Activated CD4-positive, alpha-beta T cell treated with anti-CD3 and anti-CD28 coated beads, Interleukin-2, amount 50 U/mL, for 1 hour (primary cell): ENCODE results near the gene CUBN.
"Not testable (repeated sequence)": the region's sequence is repeated elsewhere in the genome, so short reads cannot be mapped to it uniquely, and the experiment has no call there.

Experiments
- DNase-seq: peaks from one replicate; pipeline ENCODE4 v3.0.0-alpha.2; 2020

Gene CUBN

DNA sequence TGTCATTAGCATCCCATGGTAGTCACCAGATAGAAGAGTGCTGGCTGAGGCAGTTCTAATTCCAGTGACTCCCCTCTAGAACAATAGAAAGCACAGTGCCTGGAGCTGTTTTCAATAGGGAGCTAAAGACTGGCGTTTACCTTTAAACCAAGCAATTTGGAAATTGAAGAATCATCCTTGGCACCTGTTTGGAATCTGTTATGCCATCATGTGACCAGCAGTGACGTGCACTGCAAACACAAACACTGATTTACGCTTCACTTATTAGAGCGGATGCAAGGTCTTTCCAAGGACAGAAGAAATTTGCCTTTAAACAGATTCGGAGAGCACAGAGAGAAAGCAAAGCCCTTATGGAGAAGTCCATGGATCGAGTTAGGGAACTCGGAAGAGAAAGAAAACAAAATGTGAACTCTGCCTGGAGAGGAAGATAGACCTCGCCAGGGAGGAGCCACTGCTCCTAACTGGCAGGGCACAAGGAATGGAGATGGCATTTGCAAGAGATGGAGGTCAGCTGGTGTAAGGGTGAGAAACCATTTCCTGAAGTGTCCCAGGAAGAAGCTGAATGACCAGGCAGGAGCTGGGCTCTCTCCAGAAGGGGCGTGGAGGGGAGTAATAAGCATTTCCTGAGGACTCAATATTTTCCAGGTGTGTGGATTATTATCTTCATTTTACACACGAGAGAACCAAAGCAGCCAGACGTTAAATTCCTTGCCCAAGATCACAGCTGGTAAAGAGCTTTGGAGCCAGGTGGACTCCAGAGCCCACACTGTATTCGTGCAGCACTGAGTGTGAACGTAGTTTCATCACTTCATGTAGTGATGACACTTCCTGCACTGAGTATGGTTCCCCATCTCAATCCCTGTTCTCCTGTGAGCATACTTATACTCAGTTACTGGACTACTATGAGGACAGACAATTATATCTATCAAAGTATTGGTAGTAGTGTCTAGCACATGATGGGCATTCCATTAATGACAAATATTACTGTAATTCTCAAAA is 97.7 kb downstream of the CUBN start:
- no peak for DNase-seq

DNA sequence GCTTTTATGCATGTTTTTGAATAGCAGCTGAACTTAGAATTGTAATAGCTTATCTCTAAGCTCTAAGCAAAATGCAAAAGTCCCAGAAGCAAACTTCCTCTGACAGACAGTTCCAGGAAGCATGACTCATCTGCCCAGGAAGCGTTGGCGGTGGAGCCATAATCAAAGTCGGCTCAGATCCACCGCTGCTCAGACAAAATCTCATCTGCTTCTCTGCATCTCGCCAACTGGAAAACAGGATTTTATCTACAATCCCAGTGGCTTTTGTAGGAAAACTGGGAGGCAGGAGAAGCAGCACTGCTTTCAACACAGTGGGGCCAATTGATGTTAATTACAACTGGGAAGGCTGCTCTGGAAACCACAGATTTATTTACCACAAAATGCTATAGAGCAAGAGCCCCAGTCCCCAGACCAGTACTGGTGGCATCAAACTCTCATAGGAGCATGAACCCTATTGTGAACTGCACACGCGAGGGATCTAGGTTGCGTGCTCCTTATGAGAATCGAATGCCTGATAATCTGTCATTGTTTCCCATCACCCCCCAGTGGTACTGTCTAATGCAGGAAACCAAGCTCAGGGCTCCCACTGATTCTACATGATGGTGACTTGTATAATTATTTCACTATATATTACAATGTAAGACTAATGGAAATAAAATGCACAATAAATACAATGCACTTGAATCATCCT is 99.9 kb downstream of the CUBN start:
- DNase-seq, result peak; percentile 67

DNA sequence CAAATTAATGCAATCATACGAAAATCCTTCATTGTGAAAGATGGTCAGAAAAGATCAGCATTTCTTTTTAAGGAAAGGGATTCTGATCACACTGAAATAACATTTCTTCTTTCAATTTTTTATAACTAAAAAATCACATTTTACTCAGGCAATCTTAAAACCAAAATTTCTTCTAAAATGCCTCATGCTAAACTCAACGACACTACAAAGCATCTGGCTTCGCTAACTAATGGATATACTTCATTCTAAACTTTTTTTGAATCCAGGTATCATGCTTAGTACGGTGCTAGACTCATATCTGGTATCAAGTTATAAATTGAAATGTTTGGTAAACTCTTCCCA is 100.4 kb downstream of the CUBN start:
- no peak for DNase-seq

DNA sequence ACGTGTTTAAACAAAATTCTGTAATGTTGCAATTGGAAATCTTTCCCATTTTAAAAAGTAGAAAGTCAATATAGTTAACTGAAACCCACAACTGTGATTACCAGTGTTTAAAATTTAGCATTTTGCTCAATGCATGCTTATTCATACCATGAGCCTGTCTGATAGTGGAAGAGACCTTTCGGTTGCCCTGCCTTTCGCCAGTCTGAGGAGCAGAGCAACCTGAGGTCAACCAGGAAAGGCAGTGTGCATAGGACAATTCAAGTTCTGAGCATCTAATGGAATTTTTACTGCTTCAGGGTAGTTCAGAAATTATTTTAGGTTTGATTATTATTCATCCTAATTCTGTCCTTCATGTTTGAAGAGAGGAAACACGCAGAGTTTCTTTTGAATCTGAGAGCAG is 100.8 kb downstream of the CUBN start:
- DNase-seq, result no peak

DNA sequence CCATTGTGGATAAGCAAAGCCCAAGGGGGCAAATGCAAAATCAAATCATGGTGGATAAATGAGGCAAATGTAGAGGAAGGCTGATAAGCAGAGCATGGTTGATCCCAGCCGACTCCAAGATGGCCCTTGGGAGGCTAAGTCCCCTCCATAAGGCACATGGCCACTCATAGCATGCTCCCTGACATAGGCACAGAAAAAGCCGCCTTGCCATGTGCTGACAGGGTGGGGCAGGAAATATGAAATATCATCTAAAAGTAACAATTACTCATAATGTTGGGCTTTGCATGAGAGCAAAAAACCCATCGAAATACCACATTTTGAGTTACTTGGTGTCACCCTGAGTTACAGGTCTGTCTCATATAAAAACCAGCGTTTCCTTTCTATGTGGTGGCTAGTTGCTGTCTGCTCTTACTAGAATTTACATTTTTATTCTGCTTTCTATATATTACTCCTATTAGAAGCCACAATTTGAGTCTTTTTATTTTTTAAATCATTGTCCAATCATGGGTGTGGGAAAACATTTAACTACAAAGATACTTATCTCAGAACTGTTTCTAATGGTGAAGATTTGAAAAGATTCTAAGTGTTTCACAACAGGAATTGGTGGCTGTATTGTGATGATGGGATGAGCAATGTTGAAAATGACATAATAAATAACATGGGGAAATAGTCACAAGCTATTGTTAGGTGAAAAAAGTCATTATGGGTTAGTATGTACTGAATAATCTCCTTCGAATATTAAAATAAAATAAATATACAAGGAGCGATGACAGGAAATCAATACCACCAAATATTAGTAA is 102.7 kb downstream of the CUBN start:
- DNase-seq, result peak; percentile 57

DNA sequence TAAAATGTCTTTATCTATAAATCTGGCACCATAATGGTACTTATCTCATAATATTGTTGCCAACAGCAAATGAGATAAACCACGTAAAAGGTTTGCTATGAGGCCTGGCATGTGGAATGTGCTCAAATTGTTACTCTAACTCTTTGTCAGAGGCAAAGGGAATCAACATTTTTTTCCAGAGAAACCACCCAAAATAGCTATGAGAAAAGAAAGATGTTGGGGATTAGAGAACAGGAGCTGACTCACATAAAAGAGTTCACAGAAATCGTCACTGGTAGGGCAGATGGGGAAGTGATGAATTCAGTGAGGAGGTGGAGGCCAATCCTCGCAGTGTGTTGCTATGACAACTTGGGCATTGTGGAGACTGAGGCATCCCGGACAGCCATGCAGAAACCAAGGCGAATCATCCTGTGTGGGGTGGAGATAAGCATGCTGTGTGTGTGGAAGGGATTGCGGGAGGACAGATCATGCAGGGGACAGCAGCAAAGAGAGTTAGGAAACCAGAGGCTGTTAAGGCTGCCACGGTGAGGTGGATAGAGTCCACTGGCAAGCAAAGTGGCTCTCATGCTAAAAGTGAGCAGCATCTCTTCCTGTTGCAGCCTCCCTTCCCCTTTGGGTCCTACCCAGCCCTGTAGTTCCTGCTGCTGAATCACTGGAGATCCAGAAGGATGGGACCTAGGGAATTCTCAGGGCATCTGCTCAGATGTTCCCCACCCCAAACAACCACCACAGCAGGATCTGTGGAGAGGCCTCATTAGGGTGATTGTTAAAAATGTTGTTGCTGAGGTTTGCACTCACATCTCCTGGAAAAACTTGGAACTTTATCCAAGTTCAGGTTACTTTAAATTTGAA is 103.9 kb downstream of the CUBN start:
- DNase-seq, result peak; percentile 51

DNA sequence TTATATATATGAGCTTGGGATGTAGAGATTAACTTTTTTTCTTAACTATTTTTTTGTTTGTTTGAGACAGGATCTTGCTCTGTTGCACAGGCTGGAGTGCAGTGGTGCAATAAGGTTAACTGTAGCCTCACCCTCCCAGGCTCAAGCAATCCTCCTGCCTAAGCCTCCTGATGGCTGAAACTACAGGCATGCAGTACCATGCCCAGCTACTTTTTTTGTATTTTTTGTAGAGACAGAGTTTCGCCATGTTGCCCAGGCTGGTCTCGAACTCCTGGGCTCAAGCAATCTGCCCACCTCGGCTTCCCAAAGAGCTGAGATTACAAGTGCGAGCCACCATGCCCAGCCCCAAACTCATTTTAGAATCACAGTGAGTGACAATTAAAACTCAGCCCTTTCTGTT is 105.2 kb downstream of the CUBN start:
- DNase-seq, result no peak

DNA sequence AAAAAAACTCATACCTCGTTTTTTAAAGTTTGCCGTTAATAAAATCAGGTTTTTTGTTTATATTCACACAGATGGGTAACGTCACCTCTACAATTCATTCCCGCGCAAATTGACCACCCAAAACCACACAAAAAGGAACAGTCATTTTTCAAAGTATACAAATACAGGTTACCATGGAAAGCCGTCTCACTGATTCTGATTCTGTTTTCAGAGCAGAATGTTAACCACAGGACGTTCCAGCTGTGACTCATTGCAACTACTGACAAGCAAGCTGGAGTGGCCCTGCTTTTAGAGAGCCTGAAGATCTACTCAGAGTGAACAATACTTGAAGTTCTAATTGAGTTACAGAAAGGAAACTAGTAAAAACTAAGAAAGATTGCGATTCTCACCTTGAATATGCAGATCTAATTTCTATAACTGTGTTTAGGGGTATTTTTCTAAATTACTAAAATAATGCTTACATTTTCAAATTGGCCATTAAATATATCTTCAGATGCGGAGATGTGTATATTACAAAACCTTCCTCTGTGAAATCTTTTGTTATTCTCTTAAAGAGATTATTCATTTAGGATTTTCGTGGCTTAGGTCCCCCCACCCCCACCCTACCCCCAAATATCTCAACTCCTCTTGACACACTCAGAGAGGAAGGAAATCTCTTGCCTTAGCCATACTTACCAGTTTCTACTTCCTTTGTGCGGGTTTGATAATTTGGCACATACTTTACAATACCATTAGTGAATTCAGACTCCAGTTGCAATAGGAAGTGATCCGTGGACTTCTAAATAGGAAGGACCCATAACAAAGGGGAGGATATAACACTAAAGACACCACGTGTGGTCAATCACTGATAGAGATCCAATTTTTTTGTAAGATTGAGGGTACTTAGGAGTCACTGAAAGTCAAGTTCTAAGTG is 106.0 kb downstream of the CUBN start:
- peak; percentile 68 for DNase-seq

DNA sequence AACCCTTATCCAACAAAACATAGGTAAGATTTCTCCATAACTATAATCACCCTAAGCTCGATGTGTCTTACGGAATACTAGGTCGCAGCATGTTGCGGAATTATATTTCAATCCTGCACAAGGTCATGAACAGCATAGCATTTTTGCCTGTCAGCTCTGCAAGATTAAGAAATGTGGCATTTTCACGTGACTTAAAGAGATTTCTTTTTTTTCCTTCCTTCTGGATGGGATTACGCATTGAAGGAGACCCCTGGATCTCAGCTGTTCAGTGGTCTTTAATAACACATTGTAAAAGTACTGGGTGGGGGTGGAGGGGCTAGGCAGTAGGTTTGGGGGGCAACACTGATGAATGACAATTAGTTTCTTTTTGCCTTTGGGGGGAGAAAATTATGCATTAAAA is 106.7 kb downstream of the CUBN start:
- no peak for DNase-seq

DNA sequence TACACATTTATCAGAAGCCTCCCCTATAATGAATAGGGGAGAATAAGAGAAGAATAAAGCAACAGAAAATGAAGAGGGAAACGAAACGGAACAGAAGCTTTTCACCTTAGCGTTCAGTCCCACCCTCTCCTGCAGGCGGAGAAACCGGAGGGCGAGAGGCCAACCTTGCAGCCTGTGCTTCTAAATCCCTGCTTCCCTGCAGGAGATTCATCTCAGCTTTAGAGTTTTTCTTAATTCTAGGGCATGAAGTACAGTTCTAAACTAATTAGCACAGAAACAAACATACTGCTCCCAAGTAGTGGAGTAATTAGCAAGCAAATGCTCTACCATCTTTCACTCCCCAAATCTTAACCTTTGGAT is 107.2 kb downstream of the CUBN start:
- no peak for DNase-seq

DNA sequence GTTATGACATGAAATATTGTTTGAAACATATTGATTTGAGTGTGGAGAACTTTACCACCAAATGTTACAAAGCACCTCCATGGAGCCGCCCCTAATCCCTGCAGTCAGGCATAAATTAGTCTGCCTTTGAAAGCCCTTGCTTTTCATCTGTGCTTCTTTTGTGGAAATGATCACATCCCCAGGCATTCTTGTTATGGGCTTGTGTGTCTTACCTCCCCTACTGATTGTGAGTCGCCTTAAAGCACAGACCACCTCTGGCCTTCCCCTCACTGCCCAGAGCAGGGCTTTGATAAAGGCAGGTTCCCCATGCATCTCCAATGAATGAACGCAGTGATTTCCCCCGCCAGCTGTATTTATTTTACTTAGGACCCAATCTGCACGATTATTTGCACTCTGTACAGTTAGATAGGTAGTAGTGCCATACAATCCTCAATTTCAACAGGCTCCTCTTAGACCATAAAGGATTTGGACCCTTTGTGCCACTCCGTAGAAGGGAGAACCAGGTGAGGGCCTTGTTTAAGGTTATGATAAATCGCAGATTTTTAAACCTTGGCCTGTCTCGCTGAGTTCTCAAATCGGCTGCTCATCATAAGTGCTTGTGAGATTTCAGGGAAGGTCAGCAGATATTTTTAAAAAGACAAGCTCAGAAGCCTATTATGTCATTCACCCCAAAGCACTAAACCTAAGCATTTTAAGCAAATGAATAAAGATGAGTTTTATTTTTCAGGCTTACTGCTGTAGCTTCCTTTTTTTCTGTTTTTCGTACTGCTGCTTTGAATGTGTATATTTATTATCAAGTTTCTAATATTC is 107.8 kb downstream of the CUBN start:
- no peak for DNase-seq

DNA sequence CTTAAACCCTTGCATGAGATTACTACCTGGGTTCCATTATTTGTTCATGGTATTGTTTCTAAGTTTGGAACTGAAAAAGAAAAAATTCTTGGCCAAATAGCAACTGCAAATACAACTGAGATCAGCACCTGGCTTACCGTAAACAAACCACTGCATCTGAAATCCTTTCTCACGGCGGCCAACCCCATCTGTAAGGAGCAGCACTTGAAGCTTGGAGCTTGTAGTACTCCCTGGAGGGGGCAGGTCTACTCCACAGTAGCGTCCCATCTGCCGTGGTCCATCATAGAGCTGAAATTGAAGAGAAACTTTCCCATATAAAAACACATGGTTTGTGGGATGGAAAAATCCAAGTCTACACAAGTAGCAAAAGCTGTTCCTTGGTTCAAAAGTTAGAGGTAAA is 109.9 kb downstream of the CUBN start:
- DNase-seq, result no peak

DNA sequence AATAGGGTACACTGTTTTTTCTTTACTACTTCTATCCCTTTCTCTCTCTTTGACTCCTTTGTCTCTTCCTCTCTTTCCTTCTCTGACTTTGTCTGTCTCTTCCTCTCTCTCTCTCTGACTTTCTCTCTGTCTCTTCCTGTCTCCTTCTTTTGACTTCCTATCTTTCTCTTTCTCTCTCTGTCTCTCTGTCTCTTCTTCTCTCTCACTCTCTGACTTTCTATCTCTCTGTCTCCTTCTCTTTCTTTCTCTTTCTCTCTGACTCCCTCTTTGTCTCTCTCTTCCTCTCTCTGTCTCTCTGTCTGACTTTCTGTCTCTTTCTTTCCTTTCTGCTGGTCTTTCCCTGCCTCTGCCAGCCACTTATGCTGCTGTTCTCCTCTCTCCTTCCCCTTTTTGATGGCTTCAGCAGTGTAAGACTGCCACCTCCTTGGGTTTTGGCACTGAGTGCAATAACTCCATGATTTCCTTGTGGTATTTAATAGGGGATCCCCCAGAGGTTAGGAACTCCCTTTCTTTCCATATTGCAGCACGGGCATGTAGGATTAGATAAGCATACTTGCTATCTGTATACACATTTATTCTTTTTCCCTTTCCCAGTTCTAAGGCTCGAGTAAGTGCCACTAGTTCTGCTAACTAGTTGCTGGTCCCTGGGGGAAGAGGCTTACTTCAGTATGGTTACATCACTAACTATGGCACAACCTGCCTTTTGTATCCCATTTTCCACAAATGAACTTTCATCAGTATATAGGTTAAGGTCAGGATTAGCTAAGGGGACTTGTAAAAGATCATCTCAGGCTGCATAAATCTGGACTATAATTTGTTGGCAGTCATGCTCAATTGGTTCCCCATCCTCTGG is 116.3 kb downstream of the CUBN start:
- not testable (repeated sequence) for DNase-seq

DNA sequence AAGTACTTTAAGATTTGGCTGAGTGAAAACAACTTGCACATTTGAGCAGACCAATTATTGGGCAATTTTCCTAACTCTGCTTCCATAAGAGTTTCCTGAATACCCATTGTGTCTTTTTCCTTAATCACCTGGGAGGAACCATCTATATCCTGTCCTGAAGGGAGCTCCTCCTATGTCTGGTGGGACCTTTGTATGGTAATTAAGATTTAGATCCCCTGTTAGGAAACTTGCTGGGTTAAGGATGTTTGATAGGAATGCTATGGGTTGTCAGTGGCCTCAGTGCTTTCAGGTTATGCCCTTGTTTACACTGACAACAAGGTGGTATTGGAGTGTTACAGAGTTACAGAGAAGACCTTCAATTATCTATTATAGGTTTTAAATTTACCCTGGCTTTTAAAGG is 116.9 kb downstream of the CUBN start:
- DNase-seq, result not testable (repeated sequence)

DNA sequence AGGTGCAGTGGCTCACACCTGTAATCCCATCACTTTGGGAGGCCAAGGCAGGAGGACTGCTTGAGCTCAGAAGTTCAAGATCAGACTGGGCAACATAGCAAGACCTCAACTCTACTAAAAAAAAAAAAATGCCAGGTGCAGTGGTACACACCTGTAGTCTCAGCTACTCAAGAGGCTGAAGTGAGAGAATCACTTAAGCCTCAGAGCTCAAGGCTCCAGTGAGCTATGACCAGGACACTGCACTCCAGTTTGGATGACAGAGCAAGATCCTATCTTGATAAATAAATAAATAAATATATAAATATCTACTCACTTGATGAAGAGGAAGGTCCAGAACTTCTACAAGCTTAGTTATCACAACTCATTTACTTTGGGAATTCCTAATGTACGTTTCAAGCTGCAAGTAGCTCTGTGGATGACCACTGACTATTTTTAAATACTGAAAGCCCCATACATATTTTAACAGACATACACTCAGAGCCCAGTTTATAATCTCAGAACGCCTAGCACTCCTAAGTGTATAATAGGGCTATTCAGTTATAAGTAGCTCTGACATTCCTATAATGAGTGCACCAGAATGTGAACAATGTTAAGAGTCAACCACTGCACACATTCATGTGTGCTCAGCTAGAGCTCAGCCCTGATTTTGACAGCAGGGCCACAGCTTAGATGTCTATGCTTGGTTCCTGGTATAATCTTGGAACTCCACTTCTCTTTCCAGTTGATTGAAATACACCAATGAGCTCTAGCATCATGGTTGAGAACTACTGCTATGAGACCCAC is 119.1 kb downstream of the CUBN start:
- no peak for DNase-seq

DNA sequence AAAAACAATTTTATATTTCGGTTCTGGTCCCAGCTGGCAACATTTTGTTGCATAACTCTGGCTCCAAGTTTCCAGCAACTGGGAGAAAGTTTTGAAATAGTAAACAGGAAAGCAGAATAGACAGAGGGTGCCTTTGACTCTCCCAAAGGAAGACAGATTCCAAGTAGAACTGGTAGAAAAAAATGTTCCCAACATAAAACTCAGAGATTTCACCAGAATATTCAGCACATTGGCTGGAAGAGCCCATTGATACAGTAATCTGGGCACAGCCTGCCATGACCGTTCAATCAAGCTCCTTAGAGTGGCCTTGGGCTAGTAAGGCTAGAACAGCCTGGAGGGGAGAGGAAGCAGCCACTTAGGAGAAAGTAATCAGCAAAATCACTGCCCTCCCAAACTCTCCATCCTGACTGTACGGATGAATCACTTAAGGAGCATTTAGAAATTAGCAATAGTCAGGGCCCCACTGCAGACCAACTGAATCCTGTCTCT is 120.4 kb downstream of the CUBN start:
- DNase-seq, result no peak

DNA sequence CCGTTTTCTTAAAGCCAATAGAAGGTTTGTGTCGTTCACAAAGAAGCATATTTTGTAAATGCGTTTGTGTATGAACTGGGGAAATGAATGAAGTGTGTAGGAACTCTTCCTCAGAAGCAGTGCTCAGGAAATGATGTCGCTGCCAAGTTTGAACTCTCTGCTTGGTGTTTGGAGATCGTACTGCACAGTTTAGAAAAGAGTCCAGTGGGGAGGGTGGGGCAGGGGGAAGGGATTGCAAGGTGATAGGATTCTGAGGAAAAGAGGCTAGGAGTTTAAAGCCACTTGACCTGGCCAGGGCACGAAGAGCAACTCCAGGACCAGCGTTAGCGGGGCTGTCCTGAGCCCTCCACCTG is 122.2 kb downstream of the CUBN start:
- no peak for DNase-seq

DNA sequence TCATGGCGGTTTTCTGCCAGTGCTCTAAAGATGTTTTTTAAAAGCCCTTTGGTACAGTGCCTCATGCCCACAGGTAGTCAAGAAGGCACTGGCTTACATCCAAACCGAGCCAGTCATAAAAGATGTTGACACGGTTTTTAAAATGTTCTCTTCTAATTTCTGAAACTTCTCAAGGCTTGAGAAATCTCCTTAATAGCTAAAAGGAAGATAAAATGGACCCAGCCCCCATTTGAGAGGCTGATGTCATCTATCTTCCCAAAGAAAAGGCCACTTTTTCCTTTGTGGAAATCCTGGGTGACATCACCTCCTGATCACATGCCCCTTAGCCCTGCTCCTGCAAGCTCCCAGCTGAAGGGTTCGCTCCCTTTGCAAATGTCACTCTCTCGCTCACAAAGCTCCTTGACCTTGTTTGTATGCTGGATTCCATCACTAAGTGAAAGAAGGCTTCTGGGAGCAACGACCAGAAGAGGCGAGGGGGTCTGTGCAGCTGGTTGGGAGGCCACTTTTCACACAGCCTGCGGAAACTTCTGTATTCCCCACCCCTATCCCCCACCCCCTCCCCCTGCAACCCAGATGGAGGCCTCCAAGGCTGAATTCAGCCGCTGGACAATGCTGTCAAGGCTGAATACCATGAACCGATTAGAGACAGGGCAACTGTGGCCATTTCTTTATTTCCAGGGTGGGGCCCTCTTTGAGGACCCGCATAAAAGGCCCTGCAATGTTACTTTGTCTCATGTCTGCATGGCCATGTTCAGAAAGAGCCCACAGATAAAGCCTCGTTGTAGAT is 122.8 kb downstream of the CUBN start:
- DNase-seq, result no peak
